Measurements from ENCODE around the gene XKR3. TPM values are rescaled to one million over a fixed set of nuclear protein-coding genes. Genes with fewer than 3 reads are reported as not detected.
"Not testable (repeated sequence)": the region's sequence is repeated elsewhere in the genome, so short reads cannot be mapped to it uniquely, and the experiment has no call there.

Gene XKR3
- total and polyA plus RNA-seq, 9 donors = 0.12 TPM; not detected in 8

DNA sequence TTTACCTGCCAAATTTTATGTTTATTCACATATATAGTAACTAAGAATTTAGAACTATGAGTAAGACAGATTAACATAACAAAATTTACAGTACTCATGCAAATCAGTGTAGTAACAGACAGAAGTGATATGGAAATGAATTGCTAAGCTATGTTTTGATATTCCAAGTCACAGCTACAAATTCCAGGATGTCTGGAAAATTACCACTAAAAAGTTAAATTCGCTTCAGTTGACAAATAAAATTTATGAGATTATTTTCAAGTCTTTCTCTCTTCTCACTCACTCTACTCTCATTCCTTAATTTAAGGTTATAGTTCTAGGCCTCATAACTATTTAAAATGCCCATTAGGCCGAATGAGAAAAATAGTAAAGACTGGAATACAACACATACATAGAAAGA is 18.1 kb downstream of the XKR3 start:
- Histone ChIP-seq H3K27me3 (ENCODE audit: control insufficient read depth, insufficient read depth, low read length) (no peaks in the 10 kb centered on the region), H3K4me3 (ENCODE audit: low read length) (no peak overlapping the region), H3K36me3 (ENCODE audit: control insufficient read depth, insufficient read depth, low read length) (no peaks in the 10 kb centered on the region), H3K4me1 (ENCODE audit: control insufficient read depth, insufficient read depth, low read length) (no peaks in the 10 kb centered on the region), H3K27ac (ENCODE audit: low read length) (no peak overlapping the region), H3K9me3 (replicated peaks; ENCODE audit: control insufficient read depth, low read depth, low read length) (no peaks in the 10 kb centered on the region)
- no CpG with 5 or more reads among the region's 2 CpGs for WGBS (ENCODE audit: insufficient coverage)
- DNase-seq = no peak

GRCh38 chr22:16806401-16806800 is 18.8 kb downstream of the XKR3 start:
- no peaks in the 10 kb centered on the region for H3K27me3 ChIP-seq (ENCODE audit: control insufficient read depth, insufficient read depth, low read length)

DNA sequence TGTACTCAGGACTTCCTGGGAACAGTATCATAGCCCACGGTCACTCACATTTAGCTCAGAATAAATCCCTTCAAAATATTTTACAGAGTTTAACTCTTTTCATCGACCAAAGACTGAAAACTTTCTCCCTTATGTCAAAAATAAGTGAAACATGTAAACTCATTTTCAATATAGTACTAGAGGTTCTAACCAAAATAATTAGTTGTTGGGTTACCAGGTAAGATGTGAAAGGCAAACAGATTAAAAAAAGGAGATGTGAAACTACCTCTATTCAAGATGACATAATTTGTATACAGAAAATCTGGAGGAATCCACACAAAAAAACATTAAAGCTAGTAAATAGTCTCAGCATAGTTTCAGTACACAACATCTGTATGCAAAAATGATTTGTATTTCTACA is 20.3 kb downstream of the XKR3 start:
- no peaks in the 10 kb centered on the region for H3K36me3 ChIP-seq (ENCODE audit: control insufficient read depth, insufficient read depth, low read length)
- WGBS (ENCODE audit: insufficient coverage) = 80% methylated on average over 1 of the region's 2 CpGs
- no peaks in the 10 kb centered on the region for H3K4me1 ChIP-seq (ENCODE audit: control insufficient read depth, insufficient read depth, low read length)
- no peak overlapping the region for H3K4me3 ChIP-seq (ENCODE audit: low read length)
- DNase-seq = no peak
- no peaks in the 10 kb centered on the region for H3K9me3 ChIP-seq (replicated peaks; ENCODE audit: control insufficient read depth, low read depth, low read length)
- no peaks in the 10 kb centered on the region for H3K27me3 ChIP-seq (ENCODE audit: control insufficient read depth, insufficient read depth, low read length)
- H3K27ac ChIP-seq (ENCODE audit: low read length) = no peak overlapping the region

More at GRCh38 chr22:16806401-16806800, 18.8 kb downstream of the XKR3 start:
- Histone ChIP-seq H3K9me3 (replicated peaks; ENCODE audit: control insufficient read depth, low read depth, low read length) (no peaks in the 10 kb centered on the region), H3K27ac (ENCODE audit: low read length) (no peak overlapping the region), H3K4me3 (ENCODE audit: low read length) (no peak overlapping the region), H3K4me1 (ENCODE audit: control insufficient read depth, insufficient read depth, low read length) (no peaks in the 10 kb centered on the region), H3K36me3 (ENCODE audit: control insufficient read depth, insufficient read depth, low read length) (no peaks in the 10 kb centered on the region)
- no peak for DNase-seq
- 88% methylated on average over 3 of the region's 5 CpGs for WGBS (ENCODE audit: insufficient coverage)

GRCh38 chr22:16803255-16803917 is 21.8 kb downstream of the XKR3 start:
- Histone ChIP-seq H3K9me3 (replicated peaks; ENCODE audit: control insufficient read depth, low read depth, low read length) (no peaks in the 10 kb centered on the region), H3K4me3 (ENCODE audit: low read length) (no peak overlapping the region), H3K36me3 (ENCODE audit: control insufficient read depth, insufficient read depth, low read length) (no peaks in the 10 kb centered on the region), H3K4me1 (ENCODE audit: control insufficient read depth, insufficient read depth, low read length) (no peaks in the 10 kb centered on the region), H3K27ac (ENCODE audit: low read length) (no peak overlapping the region), H3K27me3 (ENCODE audit: control insufficient read depth, insufficient read depth, low read length) (no peaks in the 10 kb centered on the region)
- WGBS (ENCODE audit: insufficient coverage) = 74% methylated on average over 3 of the region's 4 CpGs
- no peak for DNase-seq

- Histone ChIP-seq H3K27me3 (ENCODE audit: control insufficient read depth, insufficient read depth, low read length) (no peaks in the 10 kb centered on the region), H3K4me1 (ENCODE audit: control insufficient read depth, insufficient read depth, low read length) (no peaks in the 10 kb centered on the region), H3K36me3 (ENCODE audit: control insufficient read depth, insufficient read depth, low read length) (no peaks in the 10 kb centered on the region), H3K27ac (ENCODE audit: low read length) (no peak overlapping the region), H3K9me3 (replicated peaks; ENCODE audit: control insufficient read depth, low read depth, low read length) (no peaks in the 10 kb centered on the region), H3K4me3 (ENCODE audit: low read length) (no peak overlapping the region)
- no peak for DNase-seq
- WGBS (ENCODE audit: insufficient coverage) = no CpG with 5 or more reads among the region's 3 CpGs
These were observed 23.6 kb downstream of the XKR3 start for GRCh38 chr22:16801571-16801970.

DNA sequence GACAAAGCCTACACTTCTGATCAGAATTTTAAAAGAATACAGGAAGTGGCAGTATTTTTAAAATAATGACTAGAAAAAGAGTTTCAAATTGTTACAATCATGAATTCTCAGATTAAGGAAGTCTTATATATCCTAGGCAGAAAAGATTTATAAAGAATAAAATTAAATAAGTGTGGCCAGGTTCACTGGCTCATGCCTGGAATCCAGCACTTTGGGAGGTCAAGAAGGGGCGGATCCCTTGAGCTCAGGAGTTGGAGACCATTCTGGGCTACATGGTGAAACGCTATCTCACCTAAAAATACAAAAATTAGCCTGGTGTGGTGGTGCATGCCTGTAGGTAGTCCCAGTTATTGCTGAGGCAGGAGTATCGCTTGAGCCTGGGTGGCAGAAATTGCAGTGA is 24.1 kb downstream of the XKR3 start:
- Histone ChIP-seq H3K9me3 (replicated peaks; ENCODE audit: control insufficient read depth, low read depth, low read length) (no peaks in the 10 kb centered on the region), H3K27ac (ENCODE audit: low read length) (no peak overlapping the region), H3K4me1 (ENCODE audit: control insufficient read depth, insufficient read depth, low read length) (no peaks in the 10 kb centered on the region), H3K36me3 (ENCODE audit: control insufficient read depth, insufficient read depth, low read length) (no peaks in the 10 kb centered on the region), H3K27me3 (ENCODE audit: control insufficient read depth, insufficient read depth, low read length) (no peaks in the 10 kb centered on the region), H3K4me3 (ENCODE audit: low read length) (no peak overlapping the region)
- no peak for DNase-seq
- WGBS (ENCODE audit: insufficient coverage) = no CpG with 5 or more reads among the region's 3 CpGs

DNA sequence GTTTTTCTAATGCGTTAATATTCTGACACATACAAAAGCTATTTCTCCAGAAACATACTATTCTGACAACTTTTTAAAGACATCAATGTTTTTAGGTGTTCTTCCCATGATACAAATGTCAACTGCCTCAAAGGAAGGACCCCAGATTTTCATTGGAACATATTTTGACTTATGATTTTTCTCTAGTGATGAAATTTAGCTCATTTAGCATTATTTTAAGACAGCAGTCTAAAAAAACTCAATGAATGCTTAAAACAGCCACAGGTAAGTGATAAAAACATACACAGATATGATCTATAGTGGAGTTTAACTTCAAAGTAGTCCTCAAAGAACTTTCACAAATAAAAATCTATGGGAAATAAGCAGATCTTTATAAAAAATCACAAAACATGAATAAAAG is 24.9 kb downstream of the XKR3 start:
- DNase-seq = no peak
- no peaks in the 10 kb centered on the region for H3K27me3 ChIP-seq (ENCODE audit: control insufficient read depth, insufficient read depth, low read length)
- H3K36me3 ChIP-seq (ENCODE audit: control insufficient read depth, insufficient read depth, low read length) = no peaks in the 10 kb centered on the region
- no peaks in the 10 kb centered on the region for H3K4me1 ChIP-seq (ENCODE audit: control insufficient read depth, insufficient read depth, low read length)
- no CpG with 5 or more reads among the region's 1 CpG for WGBS (ENCODE audit: insufficient coverage)
- H3K9me3 ChIP-seq (replicated peaks; ENCODE audit: control insufficient read depth, low read depth, low read length) = no peaks in the 10 kb centered on the region
- no peak overlapping the region for H3K4me3 ChIP-seq (ENCODE audit: low read length)
- no peak overlapping the region for H3K27ac ChIP-seq (ENCODE audit: low read length)

DNA sequence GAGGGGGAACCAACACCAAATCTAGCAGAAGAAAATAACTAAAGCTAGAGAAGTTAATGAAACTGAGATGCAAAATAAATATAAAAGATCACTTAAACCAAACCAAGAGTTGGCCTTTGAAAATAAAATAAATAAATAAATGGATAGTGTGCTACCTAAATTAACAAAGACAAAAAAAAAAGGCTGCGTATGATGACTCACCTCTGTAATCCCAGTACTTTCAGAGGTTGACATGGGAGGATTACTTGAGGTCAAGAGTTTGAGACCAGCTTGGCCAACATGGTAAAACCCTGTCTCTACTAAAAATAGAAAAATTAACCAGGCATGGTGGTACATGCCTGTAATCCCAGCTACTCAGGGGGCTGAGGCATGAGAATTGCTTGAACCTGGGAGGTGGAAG is 29.7 kb downstream of the XKR3 start:
- not testable (repeated sequence) for H3K27ac ChIP-seq (ENCODE audit: low read length); H3K9me3 ChIP-seq (replicated peaks; ENCODE audit: control insufficient read depth, low read depth, low read length); DNase-seq; H3K4me1 ChIP-seq (ENCODE audit: control insufficient read depth, insufficient read depth, low read length); H3K27me3 ChIP-seq (ENCODE audit: control insufficient read depth, insufficient read depth, low read length); H3K4me3 ChIP-seq (ENCODE audit: low read length); H3K36me3 ChIP-seq (ENCODE audit: control insufficient read depth, insufficient read depth, low read length)
- WGBS (ENCODE audit: insufficient coverage) = 80% methylated on average over 1 of the region's 1 CpG

GRCh38 chr22:16793831-16794230 is 31.4 kb downstream of the XKR3 start:
- no peaks in the 10 kb centered on the region for H3K27me3 ChIP-seq (ENCODE audit: control insufficient read depth, insufficient read depth, low read length)
- WGBS (ENCODE audit: insufficient coverage) = no CpG with 5 or more reads among the region's 1 CpG
- no peak overlapping the region for H3K27ac ChIP-seq (ENCODE audit: low read length)
- no peaks in the 10 kb centered on the region for H3K9me3 ChIP-seq (replicated peaks; ENCODE audit: control insufficient read depth, low read depth, low read length)
- no peaks in the 10 kb centered on the region for H3K4me1 ChIP-seq (ENCODE audit: control insufficient read depth, insufficient read depth, low read length)
- H3K4me3 ChIP-seq (ENCODE audit: low read length) = no peak overlapping the region
- no peaks in the 10 kb centered on the region for H3K36me3 ChIP-seq (ENCODE audit: control insufficient read depth, insufficient read depth, low read length)
- DNase-seq = no peak

DNA sequence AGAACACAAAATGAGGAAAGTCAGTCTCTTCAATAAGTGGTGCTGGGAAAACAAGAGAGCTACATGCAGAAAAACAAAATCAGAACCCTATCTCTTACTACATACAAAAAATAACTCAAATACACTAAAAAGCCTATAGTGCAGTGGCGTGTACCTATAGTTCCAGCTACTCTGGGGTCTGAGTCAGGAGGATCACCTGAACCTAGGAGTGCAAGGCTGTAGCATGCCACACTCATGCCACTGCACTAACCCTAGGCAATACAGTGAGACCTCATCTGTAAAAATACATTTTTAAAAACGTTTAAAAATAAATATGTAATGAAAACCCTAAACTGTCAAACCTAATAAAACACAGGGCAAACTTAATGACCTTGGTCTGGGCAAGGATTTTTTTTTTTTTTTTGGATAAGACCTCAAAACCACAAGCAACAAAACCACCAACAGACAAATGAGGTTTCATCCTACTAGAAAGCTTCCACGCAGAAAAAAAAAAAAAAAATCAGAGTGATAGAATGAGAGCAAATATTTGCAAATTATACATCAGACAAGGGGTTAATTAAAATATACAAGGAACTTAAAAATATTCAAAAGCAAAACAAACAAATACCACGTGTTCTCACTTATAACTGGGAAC is 35.2 kb downstream of the XKR3 start:
- WGBS (ENCODE audit: insufficient coverage) = 83% methylated on average over 1 of the region's 4 CpGs
- no peak for DNase-seq
- no peaks in the 10 kb centered on the region for H3K4me1 ChIP-seq (ENCODE audit: control insufficient read depth, insufficient read depth, low read length)
- no peak overlapping the region for H3K27ac ChIP-seq (ENCODE audit: low read length)
- no peaks in the 10 kb centered on the region for H3K27me3 ChIP-seq (ENCODE audit: control insufficient read depth, insufficient read depth, low read length)
- no peak overlapping the region for H3K4me3 ChIP-seq (ENCODE audit: low read length)
- no peaks in the 10 kb centered on the region for H3K36me3 ChIP-seq (ENCODE audit: control insufficient read depth, insufficient read depth, low read length)
- no peaks in the 10 kb centered on the region for H3K9me3 ChIP-seq (replicated peaks; ENCODE audit: control insufficient read depth, low read depth, low read length)
